Colonic mucosa (tissue), 4 donors: Measurements from ENCODE around the gene ZSCAN10. TPM values are rescaled to one million over a fixed set of nuclear protein-coding genes. Genes with fewer than 3 reads are reported as not detected.

Source experiments
- DNase-seq: peaks from one replicate; pipeline ENCODE4 v3.0.0-alpha.2; 2020
- H3K27ac ChIP-seq: fragments of 200-600 bp; one replicate; pipeline ENCODE4 v1.8.0; 2021
- H3K27me3 ChIP-seq: fragments of 200-600 bp; one replicate; pipeline ENCODE4 v1.8.0; 2021
- H3K36me3 ChIP-seq: fragments of 200-600 bp; one replicate; pipeline ENCODE4 v1.8.0; 2021
- H3K4me1 ChIP-seq: fragments of 200-600 bp; one replicate; pipeline ENCODE4 v1.8.0; 2021; ENCODE audit warnings: mild to moderate bottlenecking
- H3K4me3 ChIP-seq: fragments of 200-600 bp; one replicate; pipeline ENCODE4 v1.8.0; 2021
- H3K9ac ChIP-seq, 2 donors: one replicate each; pipeline ENCODE4 v1.7.0; 2013; ENCODE audit warnings: control low read depth in 2 of 2, low read depth in 2 of 2, low read length in 2 of 2
- H3K9me3 ChIP-seq: fragments of 200-600 bp; one replicate; pipeline ENCODE4 v1.8.0; 2021
- intact Hi-C: fragments of 100-400 bp; cut with DNase I; formaldehyde crosslinking; loops from one replicate; pipeline ENCODE4 v1.14.1; 2022
- total RNA-seq, 2 donors: library from RNA; stranded (reverse); fragmentation: NEBNext Ultra II Directional in 1 of 2; extraction: Animal tissue kit (Norgen Biotek cat#: 25700) in 1 of 2; gene quantifications; one replicate each; pipeline ENCODE4 v1.2.1, GENCODE V29; 2021
- TF ChIP-seq, protein P1 (sequence below): fragments of 200-600 bp; IDR thresholded peaks from one replicate; pipeline ENCODE4 v1.8.0; 2022; ENCODE audit warnings: antibody characterized with exemption, mild to moderate bottlenecking
- donor health status: healthy.
- donor health status: DM: no; HTN: no; CAD: no.
- donor health status: DM: no; HTN: no; CAD: no.

Gene ZSCAN10
- total RNA-seq, 2 donors from 2014 or later = 0.86 TPM; not detected in 1

DNA sequence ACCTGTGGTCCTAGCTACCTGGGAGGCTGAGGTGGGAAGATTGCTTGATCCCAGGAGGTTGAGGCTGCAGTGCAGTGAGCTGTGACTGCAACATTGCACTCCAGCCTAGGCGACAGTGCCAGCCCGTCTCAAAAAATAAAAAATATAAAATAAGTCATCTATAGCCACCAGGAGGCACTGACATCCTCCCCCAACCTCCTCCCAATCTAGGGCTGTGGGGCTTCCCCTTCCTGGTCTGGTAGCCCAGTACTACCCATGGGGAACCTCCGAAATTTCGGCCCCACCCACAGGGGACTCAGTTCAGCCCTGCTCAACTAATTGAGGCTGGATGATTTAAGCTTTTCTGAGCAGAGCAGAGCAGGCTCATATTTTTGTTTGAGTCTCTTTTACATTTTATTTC lies 3.2 kb downstream of the ZSCAN10 start:
- H3K4me1 ChIP-seq = no peaks in the 10 kb centered on the region
- H3K27ac ChIP-seq = no peak overlapping the region
- no peaks in the 10 kb centered on the region for H3K36me3 ChIP-seq
- TF ChIP-seq, protein P1, sequence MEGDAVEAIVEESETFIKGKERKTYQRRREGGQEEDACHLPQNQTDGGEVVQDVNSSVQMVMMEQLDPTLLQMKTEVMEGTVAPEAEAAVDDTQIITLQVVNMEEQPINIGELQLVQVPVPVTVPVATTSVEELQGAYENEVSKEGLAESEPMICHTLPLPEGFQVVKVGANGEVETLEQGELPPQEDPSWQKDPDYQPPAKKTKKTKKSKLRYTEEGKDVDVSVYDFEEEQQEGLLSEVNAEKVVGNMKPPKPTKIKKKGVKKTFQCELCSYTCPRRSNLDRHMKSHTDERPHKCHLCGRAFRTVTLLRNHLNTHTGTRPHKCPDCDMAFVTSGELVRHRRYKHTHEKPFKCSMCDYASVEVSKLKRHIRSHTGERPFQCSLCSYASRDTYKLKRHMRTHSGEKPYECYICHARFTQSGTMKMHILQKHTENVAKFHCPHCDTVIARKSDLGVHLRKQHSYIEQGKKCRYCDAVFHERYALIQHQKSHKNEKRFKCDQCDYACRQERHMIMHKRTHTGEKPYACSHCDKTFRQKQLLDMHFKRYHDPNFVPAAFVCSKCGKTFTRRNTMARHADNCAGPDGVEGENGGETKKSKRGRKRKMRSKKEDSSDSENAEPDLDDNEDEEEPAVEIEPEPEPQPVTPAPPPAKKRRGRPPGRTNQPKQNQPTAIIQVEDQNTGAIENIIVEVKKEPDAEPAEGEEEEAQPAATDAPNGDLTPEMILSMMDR = peak; percentile 16
- no peak overlapping the region for H3K4me3 ChIP-seq
- DNase-seq = no peak
- no peaks in the 10 kb centered on the region for H3K9me3 ChIP-seq
- H3K27me3 ChIP-seq = no peaks in the 10 kb centered on the region
- intact Hi-C loops = no loop called here
- H3K9ac ChIP-seq = no peak overlapping the region

DNA sequence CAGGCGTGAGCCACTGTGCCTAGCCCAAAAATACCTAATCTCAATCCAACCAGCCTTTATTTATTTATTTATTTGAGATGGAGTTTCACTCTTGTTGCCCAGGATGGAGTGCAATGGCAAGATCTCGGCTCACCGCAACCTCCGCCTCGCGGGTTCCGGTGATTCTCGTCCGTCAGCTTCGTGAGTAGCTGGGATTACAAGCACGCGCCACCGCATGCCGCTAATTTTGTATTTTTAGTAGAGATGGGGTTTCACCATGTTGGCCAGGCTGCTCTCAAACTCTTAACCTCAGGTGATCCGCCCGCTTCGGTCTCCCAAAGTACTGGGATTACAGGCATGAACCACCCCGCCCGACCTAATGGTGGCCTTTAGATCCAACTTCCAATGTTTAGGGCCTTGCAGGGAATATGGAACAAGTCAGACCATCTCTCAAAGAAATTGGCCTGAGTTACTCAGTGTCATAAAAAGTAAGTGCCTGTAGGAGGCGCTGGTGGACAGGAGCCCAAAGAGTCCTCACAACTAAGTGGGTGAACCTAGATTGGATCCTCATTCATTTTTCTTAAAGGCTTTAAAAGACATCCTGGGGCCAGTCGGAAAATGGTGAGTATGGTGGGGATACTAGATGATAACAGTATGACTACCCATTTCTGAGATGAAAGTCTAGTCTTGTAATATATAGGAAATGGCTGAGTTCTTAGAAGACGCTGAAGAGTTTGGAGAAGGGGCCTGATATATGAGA lies 4.6 kb downstream of the ZSCAN10 start:
- no peaks in the 10 kb centered on the region for H3K9me3 ChIP-seq
- intact Hi-C loops = no loop called here
- H3K27ac ChIP-seq = no peak overlapping the region
- H3K9ac ChIP-seq = no peak overlapping the region
- H3K4me1 ChIP-seq = no peaks in the 10 kb centered on the region
- H3K4me3 ChIP-seq = no peak overlapping the region
- H3K27me3 ChIP-seq = no peaks in the 10 kb centered on the region
- DNase-seq = peak; percentile 67
- TF ChIP-seq, protein P1 = peak; percentile 36
- no peaks in the 10 kb centered on the region for H3K36me3 ChIP-seq

GRCh38 chr16:3092501-3092941 lies 6.6 kb downstream of the ZSCAN10 start:
- H3K27me3 ChIP-seq = no peaks in the 10 kb centered on the region
- DNase-seq = no peak
- no peak overlapping the region for H3K27ac ChIP-seq
- no peaks in the 10 kb centered on the region for H3K9me3 ChIP-seq
- no peaks in the 10 kb centered on the region for H3K4me1 ChIP-seq
- H3K36me3 ChIP-seq = no peaks in the 10 kb centered on the region
- H3K9ac ChIP-seq = no peak overlapping the region
- TF ChIP-seq, protein P1 = no peak
- H3K4me3 ChIP-seq = no peak overlapping the region
- intact Hi-C loops = no loop called here

GRCh38 chr16:3091551-3091950 lies 7.5 kb downstream of the ZSCAN10 start:
- no peaks in the 10 kb centered on the region for H3K27me3 ChIP-seq
- no peak for DNase-seq
- intact Hi-C loops = no loop called here
- no peaks in the 10 kb centered on the region for H3K9me3 ChIP-seq
- H3K4me1 ChIP-seq = no peaks in the 10 kb centered on the region
- H3K36me3 ChIP-seq = no peaks in the 10 kb centered on the region
- H3K9ac ChIP-seq = no peak overlapping the region
- H3K27ac ChIP-seq = no peak overlapping the region
- TF ChIP-seq, protein P1 = no peak
- no peak overlapping the region for H3K4me3 ChIP-seq

- Histone ChIP-seq H3K4me3 (no peak overlapping the region), H3K9ac (no peak overlapping the region), H3K4me1 (no peaks in the 10 kb centered on the region), H3K27me3 (no peaks in the 10 kb centered on the region), H3K36me3 (no peaks in the 10 kb centered on the region), H3K9me3 (no peaks in the 10 kb centered on the region), H3K27ac (no peak overlapping the region)
- intact Hi-C loops = no loop called here
- TF ChIP-seq, protein P1 = no peak
- no peak for DNase-seq
Observed at GRCh38 chr16:3089717-3090592, 9.1 kb downstream of the ZSCAN10 start.
